ENCODE data around the gene GRAMD1B.
A peak's percentile ranks its signal among the peaks of the same experiment; 100 is the strongest.

GRAMD1B gene

DNA sequence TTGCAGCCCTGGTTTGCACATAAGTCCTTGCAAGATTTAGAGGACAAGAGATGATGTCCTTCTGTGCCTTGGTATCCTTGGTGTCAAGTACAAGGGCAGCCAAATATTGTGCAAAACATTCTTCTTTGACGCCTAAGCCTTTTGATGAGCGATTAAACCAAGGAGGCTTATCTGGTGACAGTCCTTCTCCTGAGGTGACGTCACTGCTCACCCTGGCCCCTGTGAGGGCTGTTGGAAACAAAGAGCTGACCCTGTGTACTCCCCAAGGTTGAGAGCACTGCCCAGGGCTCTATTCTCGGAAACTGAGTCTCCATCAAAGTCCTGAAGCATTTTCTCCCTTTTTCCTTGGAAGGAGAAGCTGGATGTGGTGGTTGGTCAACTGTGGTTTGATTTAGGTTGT, 4.7 kb upstream of the GRAMD1B start:
- Mint-ChIP-seq H3K4me1 (ENCODE audit: low read depth) (peaks cover 51% of the 10 kb centered on the region), H3K36me3 (ENCODE audit: low read depth) (peaks cover 5% of the 10 kb centered on the region), H3K27me3 (peaks cover 27% of the 10 kb centered on the region), H3K9me3 (no peaks in the 10 kb centered on the region), H3K4me3 (no peak overlapping the region), H3K27ac (no peak overlapping the region)
- intact Hi-C loops (cut with micrococcal nuclease), result no loop called here

DNA sequence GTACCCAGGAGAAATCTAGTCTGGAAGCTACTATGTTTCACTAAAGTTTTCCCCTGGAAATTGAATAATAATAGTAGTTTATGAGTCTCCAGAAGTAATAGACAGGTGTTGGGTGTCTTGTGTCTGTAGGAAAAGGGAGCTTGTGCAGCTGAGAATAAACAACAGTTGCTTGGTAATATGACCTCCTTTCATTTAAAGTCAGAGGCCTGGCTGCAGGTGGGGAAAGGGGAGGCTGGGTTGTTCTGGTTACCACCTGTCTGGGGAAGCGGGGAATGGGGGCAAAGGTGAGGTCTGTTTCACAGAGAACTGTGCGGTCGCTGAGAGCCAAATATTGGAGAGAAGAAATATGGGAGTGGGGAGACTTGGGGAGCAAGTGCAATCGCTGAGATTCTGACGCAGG, 3.3 kb upstream of the GRAMD1B start:
- H3K4me1 Mint-ChIP-seq (ENCODE audit: low read depth), result peaks cover 48% of the 10 kb centered on the region
- no peaks in the 10 kb centered on the region for H3K9me3 Mint-ChIP-seq
- intact Hi-C loops (cut with micrococcal nuclease), result no loop called here
- peaks cover 27% of the 10 kb centered on the region for H3K27me3 Mint-ChIP-seq
- H3K4me3 Mint-ChIP-seq, result no peak overlapping the region
- peaks cover 11% of the 10 kb centered on the region for H3K36me3 Mint-ChIP-seq (ENCODE audit: low read depth)
- H3K27ac Mint-ChIP-seq, result no peak overlapping the region

DNA sequence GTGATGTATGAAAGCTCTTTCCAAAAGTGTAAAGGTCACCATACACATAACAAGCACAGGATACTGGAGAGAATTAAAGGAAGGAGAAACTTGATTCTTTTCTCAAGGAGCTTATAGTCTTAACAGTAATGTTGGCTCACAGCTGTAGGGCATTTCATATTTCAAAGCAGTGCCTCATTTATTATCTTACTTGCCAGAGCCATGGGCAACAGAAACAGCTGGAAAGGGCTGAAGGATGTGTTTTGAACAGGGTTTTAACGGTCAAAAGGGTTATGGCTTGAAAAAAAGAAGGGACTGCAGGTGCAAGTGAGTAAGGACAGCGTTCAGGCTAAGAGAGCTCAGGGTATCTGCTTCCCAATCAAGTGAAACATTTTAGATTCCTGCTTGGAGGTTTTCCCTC, 2.7 kb upstream of the GRAMD1B start:
- intact Hi-C loops (cut with micrococcal nuclease), result no loop called here
- Mint-ChIP-seq H3K9me3 (no peaks in the 10 kb centered on the region), H3K36me3 (ENCODE audit: low read depth) (peaks cover 11% of the 10 kb centered on the region), H3K27me3 (peaks cover 27% of the 10 kb centered on the region), H3K4me1 (ENCODE audit: low read depth) (peaks cover 49% of the 10 kb centered on the region), H3K4me3 (no peak overlapping the region), H3K27ac (no peak overlapping the region)

DNA sequence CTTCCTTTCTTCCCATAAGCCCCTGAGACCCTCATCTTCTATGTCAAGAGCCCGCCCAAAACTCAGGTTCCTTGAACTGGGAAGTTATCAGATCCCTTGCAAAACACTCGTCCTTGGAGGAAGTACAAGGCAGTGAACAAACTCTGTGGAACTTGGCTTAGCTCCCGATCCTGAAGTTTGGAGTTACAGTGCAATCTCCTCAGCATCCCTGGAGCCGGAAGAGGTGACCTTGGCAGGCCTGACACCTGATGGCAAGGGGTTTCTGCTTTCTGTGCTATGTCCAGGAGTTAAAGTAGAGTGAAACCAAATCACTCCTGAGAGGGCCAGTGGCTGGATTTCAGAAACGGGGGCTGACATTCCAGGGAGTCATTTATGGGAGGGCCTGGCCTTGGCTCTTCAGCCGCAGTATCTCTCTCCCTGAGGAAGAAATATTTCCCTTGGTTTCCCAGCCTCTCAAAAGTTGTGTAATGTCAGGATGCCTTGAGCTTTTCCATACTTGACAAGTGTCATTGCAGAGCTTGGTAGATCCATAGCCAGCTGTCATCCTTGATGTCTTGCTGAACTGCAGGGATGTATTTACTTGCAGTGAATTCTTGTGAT, 1.9 kb upstream of the GRAMD1B start:
- intact Hi-C loops (cut with micrococcal nuclease), result no loop called here
- peaks cover 11% of the 10 kb centered on the region for H3K36me3 Mint-ChIP-seq (ENCODE audit: low read depth)
- peaks cover 26% of the 10 kb centered on the region for H3K27me3 Mint-ChIP-seq
- H3K9me3 Mint-ChIP-seq, result no peaks in the 10 kb centered on the region
- peaks cover 46% of the 10 kb centered on the region for H3K4me1 Mint-ChIP-seq (ENCODE audit: low read depth)
- no peak overlapping the region for H3K4me3 Mint-ChIP-seq
- H3K27ac Mint-ChIP-seq, result no peak overlapping the region

DNA sequence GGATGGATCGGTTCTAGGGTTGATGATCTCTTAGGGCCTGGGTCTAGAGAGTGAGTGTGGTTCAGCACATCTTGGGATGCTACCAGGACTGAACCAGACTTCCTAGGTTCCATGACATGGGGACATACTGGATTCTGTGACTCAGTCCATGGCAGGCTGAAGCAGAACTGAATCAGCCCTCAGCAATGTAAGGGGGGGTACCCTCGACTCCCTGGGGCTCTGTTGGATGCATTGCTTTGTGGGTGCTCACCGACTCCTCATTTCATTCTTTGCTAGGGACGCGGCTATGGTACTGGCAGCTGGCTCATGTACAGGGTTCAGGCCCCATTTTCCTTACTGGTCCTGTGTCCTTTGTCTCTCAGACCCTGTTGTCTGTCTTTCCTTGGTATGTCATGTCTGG, 733 bp upstream of the GRAMD1B start:
- Mint-ChIP-seq H3K9me3 (no peaks in the 10 kb centered on the region), H3K27me3 (peaks cover 24% of the 10 kb centered on the region), H3K4me3 (no peak overlapping the region), H3K36me3 (ENCODE audit: low read depth) (peaks cover 11% of the 10 kb centered on the region), H3K27ac (no peak overlapping the region), H3K4me1 (ENCODE audit: low read depth) (peaks cover 43% of the 10 kb centered on the region)
- intact Hi-C loops (cut with micrococcal nuclease), result no loop called here

DNA sequence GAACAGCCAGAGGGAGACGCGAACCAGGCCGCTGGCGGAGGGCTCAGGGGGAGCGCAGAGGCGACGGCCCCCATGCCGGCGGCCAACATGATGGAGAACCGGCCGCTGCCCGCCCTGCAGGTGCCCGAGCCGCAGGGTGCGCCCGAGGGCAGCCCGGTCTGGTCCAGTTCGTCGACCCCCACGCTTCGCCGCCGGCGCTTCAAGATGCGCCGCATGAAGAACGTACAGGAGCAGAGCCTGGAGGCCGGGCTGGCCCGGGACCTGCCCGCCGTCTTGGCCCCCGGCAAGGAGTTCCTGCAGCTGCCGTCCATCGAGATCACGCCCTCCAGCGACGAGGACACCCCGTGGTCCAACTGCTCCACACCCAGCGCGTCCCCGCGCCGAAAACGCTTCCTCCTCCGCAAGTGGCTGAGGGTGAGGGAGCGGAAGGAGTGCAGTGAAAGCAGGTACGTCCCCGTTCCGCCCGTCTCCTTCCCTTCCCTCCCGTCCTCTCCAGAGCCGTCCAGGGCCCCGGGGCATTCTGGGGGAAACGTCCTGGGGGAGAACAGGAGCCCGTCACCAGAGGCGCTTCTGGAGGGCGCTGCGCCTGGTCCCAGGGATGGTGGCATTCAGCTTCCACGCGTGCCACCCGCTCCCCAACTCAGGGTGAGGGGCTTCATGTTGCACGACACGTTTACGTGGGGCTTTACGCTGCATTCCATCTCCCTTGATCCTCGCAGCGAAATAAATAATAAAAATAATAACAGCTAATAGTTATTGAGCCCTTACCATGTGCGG, 840 bp downstream of the GRAMD1B start:
- H3K27me3 Mint-ChIP-seq, result peaks cover 16% of the 10 kb centered on the region
- H3K27ac Mint-ChIP-seq, result peak overlapping the region; percentile 90
- H3K9me3 Mint-ChIP-seq, result no peaks in the 10 kb centered on the region
- intact Hi-C loops (cut with micrococcal nuclease), result loop anchor here (2.0 kb wide), 1 partner anchor 44 kb away; no protein-coding TSS in a partner anchor
- peaks cover 53% of the 10 kb centered on the region for H3K4me1 Mint-ChIP-seq (ENCODE audit: low read depth)
- peak overlapping the region; percentile 98 for H3K4me3 Mint-ChIP-seq
- H3K36me3 Mint-ChIP-seq (ENCODE audit: low read depth), result peaks cover 11% of the 10 kb centered on the region

DNA sequence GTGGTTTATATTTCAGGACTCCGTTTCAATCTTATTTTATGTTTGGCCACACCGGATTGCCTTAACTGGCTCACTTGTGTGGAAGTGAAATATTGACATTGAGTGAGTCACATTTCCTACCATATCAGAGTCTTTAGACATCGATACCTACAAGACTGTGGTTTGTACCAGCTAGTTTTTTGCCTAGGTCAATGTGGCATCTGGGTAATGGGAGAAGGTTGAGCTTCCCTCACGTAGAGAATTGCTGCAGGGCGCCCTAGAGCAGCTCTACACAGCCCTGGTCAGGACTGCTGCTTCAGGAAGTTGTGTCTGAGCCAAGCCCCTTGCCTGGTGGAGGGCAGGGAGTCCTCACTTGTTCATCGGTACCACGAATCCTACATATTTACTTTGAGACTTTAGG, 1.6 kb downstream of the GRAMD1B start:
- Mint-ChIP-seq H3K27me3 (peaks cover 10% of the 10 kb centered on the region), H3K4me1 (ENCODE audit: low read depth) (peaks cover 53% of the 10 kb centered on the region), H3K4me3 (peak overlapping the region; percentile 98), H3K9me3 (no peaks in the 10 kb centered on the region), H3K27ac (peak overlapping the region; percentile 90), H3K36me3 (ENCODE audit: low read depth) (peaks cover 11% of the 10 kb centered on the region)
- intact Hi-C loops (cut with micrococcal nuclease), result loop anchor here (2.0 kb wide), 1 partner anchor 43 kb away; no protein-coding TSS in a partner anchor

DNA sequence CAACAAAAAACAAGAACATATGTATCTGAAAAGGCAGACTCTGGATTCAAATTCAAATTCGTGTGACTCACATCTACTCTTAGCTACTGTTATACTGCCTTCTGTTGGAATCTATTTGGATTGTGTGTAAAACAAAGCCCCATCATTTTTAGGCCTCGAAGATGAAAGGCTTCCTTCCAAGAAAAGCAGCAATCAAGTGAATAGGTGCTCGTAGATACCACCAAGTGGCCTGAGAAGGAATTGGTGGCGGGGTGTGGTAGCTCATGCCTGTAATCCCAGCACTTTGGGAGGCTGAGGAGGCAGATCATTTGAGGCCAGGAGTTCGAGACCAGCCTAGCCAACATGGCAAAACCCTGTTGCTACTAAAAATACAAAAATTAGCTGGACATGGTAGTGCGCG, 4.2 kb downstream of the GRAMD1B start:
- H3K36me3 Mint-ChIP-seq (ENCODE audit: low read depth), result peaks cover 11% of the 10 kb centered on the region
- H3K4me1 Mint-ChIP-seq (ENCODE audit: low read depth), result peaks cover 47% of the 10 kb centered on the region
- H3K27ac Mint-ChIP-seq, result no peak overlapping the region
- no peak overlapping the region for H3K4me3 Mint-ChIP-seq
- peaks cover 5% of the 10 kb centered on the region for H3K27me3 Mint-ChIP-seq
- no peaks in the 10 kb centered on the region for H3K9me3 Mint-ChIP-seq
- intact Hi-C loops (cut with micrococcal nuclease), result no loop called here

DNA sequence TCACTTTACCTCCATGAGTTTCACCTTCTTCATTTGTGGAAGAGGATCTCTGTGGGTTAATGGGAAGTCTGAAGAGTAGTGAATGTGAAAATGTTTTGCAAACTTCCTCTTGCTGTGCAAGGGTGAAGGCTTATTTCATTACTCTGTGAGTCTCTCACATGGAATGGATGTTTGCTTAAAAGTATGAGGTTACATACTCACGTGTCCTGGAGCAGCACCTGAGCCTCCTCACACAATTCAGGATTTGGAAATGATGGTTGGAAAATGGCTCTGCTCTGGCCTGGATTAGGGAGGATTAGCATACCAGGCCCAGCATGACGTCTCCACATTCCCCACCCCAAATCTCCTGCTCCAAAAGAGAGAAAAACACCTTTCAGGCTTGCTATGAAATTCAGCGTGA, 4.8 kb downstream of the GRAMD1B start:
- no peak overlapping the region for H3K27ac Mint-ChIP-seq
- H3K4me1 Mint-ChIP-seq (ENCODE audit: low read depth), result peaks cover 46% of the 10 kb centered on the region
- H3K27me3 Mint-ChIP-seq, result peaks cover 2% of the 10 kb centered on the region
- no peak overlapping the region for H3K4me3 Mint-ChIP-seq
- peaks cover 11% of the 10 kb centered on the region for H3K36me3 Mint-ChIP-seq (ENCODE audit: low read depth)
- intact Hi-C loops (cut with micrococcal nuclease), result no loop called here
- H3K9me3 Mint-ChIP-seq, result no peaks in the 10 kb centered on the region

DNA sequence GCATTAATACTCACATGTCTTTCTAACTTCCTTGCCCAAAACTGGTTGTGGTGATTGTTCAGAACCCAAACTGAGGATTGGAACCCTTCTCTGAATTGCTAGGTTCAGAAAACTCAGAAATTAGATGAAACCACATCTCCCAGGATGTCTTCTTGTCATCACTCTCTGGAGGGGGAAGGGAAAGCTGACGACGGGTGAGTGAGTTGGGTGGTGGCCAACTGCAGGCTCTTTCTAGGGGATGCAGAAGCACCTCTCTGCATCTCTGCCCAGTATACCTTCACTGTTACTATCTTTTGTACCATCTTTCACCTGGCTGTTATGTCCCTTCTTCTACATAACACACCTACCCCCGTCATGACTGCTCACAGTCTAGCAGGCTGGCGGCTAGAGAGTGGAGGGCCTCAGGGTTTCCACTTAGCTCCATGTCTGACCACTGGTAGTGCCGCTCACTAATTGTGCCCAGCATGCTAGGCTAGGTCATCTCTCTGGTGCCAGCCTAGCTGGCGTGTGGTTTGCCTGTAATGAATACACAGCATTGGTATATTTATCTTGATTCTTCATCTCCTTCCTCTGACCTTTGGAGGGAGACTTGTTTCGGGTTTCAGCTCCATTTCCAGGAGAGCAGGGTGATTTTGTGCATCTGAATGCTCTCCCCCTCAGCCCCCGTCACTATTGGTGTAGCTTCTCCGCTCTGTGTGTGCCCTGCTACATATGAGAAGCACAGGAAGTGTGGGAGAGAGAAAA, 7.3 kb downstream of the GRAMD1B start:
- H3K36me3 Mint-ChIP-seq (ENCODE audit: low read depth), result no peaks in the 10 kb centered on the region
- no peak overlapping the region for H3K27ac Mint-ChIP-seq
- H3K27me3 Mint-ChIP-seq, result no peaks in the 10 kb centered on the region
- H3K4me1 Mint-ChIP-seq (ENCODE audit: low read depth), result peaks cover 32% of the 10 kb centered on the region
- H3K4me3 Mint-ChIP-seq, result no peak overlapping the region
- intact Hi-C loops (cut with micrococcal nuclease), result no loop called here
- H3K9me3 Mint-ChIP-seq, result no peaks in the 10 kb centered on the region

DNA sequence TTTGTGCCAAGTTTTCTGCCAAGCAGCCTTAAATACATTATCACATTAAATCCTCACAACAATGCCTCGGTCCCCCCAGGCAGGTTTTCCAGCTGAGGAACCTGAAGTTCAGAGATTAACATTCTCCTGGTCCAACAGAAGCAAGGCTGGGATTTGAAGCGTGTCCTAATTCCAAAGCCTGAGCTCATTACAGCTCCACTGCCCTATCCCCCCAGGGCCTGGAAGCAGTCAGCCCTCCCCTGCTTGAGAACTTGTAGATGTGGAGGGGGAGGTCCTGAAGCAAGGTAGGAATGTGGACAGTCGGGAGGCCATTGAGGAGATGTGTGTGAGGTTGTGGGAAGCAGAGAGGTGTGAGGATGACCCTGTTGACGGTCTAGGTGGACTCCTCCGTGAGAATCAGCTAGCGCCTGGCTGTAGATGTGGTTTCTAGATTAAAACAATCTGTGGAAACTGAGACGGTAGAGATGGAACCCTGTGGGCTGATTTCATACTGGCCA, 8.1 kb downstream of the GRAMD1B start:
- intact Hi-C loops (cut with micrococcal nuclease), result no loop called here
- H3K4me3 Mint-ChIP-seq, result no peak overlapping the region
- H3K27me3 Mint-ChIP-seq, result no peaks in the 10 kb centered on the region
- H3K36me3 Mint-ChIP-seq (ENCODE audit: low read depth), result no peaks in the 10 kb centered on the region
- H3K9me3 Mint-ChIP-seq, result no peaks in the 10 kb centered on the region
- H3K4me1 Mint-ChIP-seq (ENCODE audit: low read depth), result peaks cover 27% of the 10 kb centered on the region
- H3K27ac Mint-ChIP-seq, result no peak overlapping the region

DNA sequence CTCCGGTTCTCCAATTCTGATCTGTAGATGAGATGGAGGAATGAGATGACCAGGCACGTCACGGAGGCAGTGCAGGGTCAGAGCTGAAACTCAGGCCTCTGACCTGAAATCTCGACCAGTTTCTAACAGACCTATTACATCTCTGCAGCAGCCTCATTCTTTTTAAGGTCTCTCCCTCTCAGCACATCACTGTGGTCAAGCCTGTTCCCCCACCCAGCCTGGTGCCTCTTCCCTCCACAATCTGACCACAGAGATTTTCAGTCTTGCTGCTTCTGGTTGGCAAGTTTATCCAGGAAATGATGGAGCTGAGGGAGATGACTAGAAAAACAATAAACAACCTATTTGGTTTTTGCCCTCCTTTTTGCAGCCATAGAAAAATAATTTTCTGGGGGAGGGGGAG, 9.5 kb downstream of the GRAMD1B start:
- Mint-ChIP-seq H3K4me1 (ENCODE audit: low read depth) (peaks cover 32% of the 10 kb centered on the region), H3K27ac (no peak overlapping the region), H3K9me3 (no peaks in the 10 kb centered on the region), H3K4me3 (no peak overlapping the region), H3K36me3 (ENCODE audit: low read depth) (no peaks in the 10 kb centered on the region), H3K27me3 (no peaks in the 10 kb centered on the region)
- intact Hi-C loops (cut with micrococcal nuclease), result no loop called here

DNA sequence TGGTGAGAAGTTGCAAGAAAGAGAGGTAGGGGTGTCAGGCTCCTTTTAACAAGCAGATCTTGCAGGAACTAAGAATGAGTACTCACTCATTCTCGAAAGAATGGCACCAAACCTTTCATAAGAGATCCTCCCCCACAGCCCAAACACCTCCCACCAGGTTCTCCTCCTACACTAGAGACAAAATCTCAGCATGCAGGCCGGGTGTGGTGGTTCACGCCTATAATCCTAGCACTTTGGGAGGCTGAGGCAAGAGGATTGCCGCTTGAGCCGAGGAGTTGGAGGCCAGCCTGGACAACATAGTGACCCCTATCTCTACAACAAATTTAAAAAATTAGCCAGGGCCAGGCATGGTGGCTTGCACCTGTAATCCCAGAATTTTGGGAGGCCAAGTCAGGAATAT, 11.1 kb downstream of the GRAMD1B start:
- H3K27me3 Mint-ChIP-seq, result no peaks in the 10 kb centered on the region
- no peak overlapping the region for H3K27ac Mint-ChIP-seq
- no peaks in the 10 kb centered on the region for H3K9me3 Mint-ChIP-seq
- no peaks in the 10 kb centered on the region for H3K36me3 Mint-ChIP-seq (ENCODE audit: low read depth)
- intact Hi-C loops (cut with micrococcal nuclease), result no loop called here
- peaks cover 29% of the 10 kb centered on the region for H3K4me1 Mint-ChIP-seq (ENCODE audit: low read depth)
- H3K4me3 Mint-ChIP-seq, result no peak overlapping the region
